H9 (cell line): ENCODE results near the gene LFNG. TPM values are rescaled to one million over a fixed set of nuclear protein-coding genes. Genes with fewer than 3 reads are reported as not detected.
A peak's percentile ranks its signal among the peaks of the same experiment; 100 is the strongest.

Experiments used
- DNase-seq: peaks from one replicate; pipeline ENCODE4 v3.0.0-alpha.2; 2017
- H2AFZ ChIP-seq: one replicate; pipeline ENCODE4 v1.6.1; 2013; ENCODE audit warnings: mild to moderate bottlenecking, low read length, control low read depth, moderate library complexity
- H2AK5ac ChIP-seq: 2 replicates; pipeline ENCODE4 v1.6.1; 2013; ENCODE audit warnings: low read length, control low read depth, mixed read lengths; ENCODE audit not compliant: insufficient read length
- H2BK120ac ChIP-seq: one replicate; pipeline ENCODE4 v1.6.1; 2013; ENCODE audit warnings: low read depth, mild to moderate bottlenecking, low read length, control low read depth, inconsistent platforms; ENCODE audit not compliant: poor library complexity, severe bottlenecking
- H2BK12ac ChIP-seq: 2 replicates; pipeline ENCODE4 v1.6.1; 2013; ENCODE audit warnings: low read length, control low read depth, mixed read lengths, low read depth; ENCODE audit not compliant: insufficient read length
- H2BK15ac ChIP-seq: 2 replicates; pipeline ENCODE4 v1.6.1; 2013; ENCODE audit warnings: low read depth, low read length, control low read depth
- H2BK20ac ChIP-seq: one replicate; pipeline ENCODE4 v1.6.1; 2013; ENCODE audit warnings: low read depth, mild to moderate bottlenecking, low read length, control low read depth, inconsistent platforms; ENCODE audit not compliant: poor library complexity, severe bottlenecking
- H2BK5ac ChIP-seq: 2 replicates; pipeline ENCODE4 v1.6.1; 2013; ENCODE audit warnings: low read length, control low read depth, mixed read lengths; ENCODE audit not compliant: insufficient read length
- H3K14ac ChIP-seq: 2 replicates; pipeline ENCODE4 v1.6.1; 2013; ENCODE audit warnings: low read length, control low read depth; ENCODE audit not compliant: insufficient read depth
- H3K18ac ChIP-seq: 2 replicates; pipeline ENCODE4 v1.6.1; 2013; ENCODE audit warnings: low read depth, mild to moderate bottlenecking, mixed read lengths, low read length, control low read depth; ENCODE audit not compliant: insufficient read length
- H3K23ac ChIP-seq: 2 replicates; pipeline ENCODE4 v1.6.1; 2013; ENCODE audit warnings: low read length, control low read depth, mixed read lengths, low read depth; ENCODE audit not compliant: insufficient read length
- H3K23me2 ChIP-seq: 2 replicates; pipeline ENCODE4 v1.6.1; 2013; ENCODE audit warnings: low read depth, mild to moderate bottlenecking, mixed read lengths, low read length, control low read depth; ENCODE audit not compliant: insufficient read length, poor library complexity, severe bottlenecking
- H3K27ac ChIP-seq: 2 replicates; pipeline ENCODE4 v1.5.1; 2013; ENCODE audit warnings: low read length, control low read depth, mixed read lengths, low read depth; ENCODE audit not compliant: insufficient read length
- H3K27me3 ChIP-seq: 2 replicates; pipeline ENCODE4 v1.6.1; 2013; ENCODE audit warnings: low read length, control low read depth, inconsistent platforms; ENCODE audit not compliant: insufficient read depth
- H3K4ac ChIP-seq: 2 replicates; pipeline ENCODE4 v1.6.1; 2013; ENCODE audit warnings: low read depth, mild to moderate bottlenecking, control low read depth, inconsistent platforms, low read length, moderate library complexity
- H3K4me1 ChIP-seq: 2 replicates; pipeline ENCODE4 v1.6.1; 2013; ENCODE audit warnings: low read length, control low read depth, inconsistent platforms; ENCODE audit not compliant: insufficient read depth
- H3K4me2 ChIP-seq: 2 replicates; pipeline ENCODE4 v1.6.1; 2013; ENCODE audit warnings: low read length, control low read depth, mixed read lengths; ENCODE audit not compliant: insufficient read length, insufficient read depth
- H3K56ac ChIP-seq: 2 replicates; pipeline ENCODE4 v1.6.1; 2013; ENCODE audit warnings: low read depth, mild to moderate bottlenecking, mixed read lengths, low read length, control low read depth; ENCODE audit not compliant: insufficient read length
- H3K79me1 ChIP-seq: 2 replicates; pipeline ENCODE4 v1.6.1; 2013; ENCODE audit warnings: low read depth, mild to moderate bottlenecking, moderate library complexity, low read length, control low read depth, inconsistent platforms; ENCODE audit not compliant: insufficient read depth, poor library complexity, severe bottlenecking
- H3K79me2 ChIP-seq: 2 replicates; pipeline ENCODE4 v1.6.1; 2013; ENCODE audit warnings: low read length, control low read depth, inconsistent platforms; ENCODE audit not compliant: insufficient read depth
- H3K9ac ChIP-seq: 2 replicates; pipeline ENCODE4 v1.6.1; 2013; ENCODE audit warnings: low read length, control low read depth, mixed read lengths; ENCODE audit not compliant: insufficient read length; ENCODE audit errors: extremely low read depth
- H3K9me3 ChIP-seq: one replicate; pipeline ENCODE4 v1.6.1; 2013; ENCODE audit warnings: low read depth, low read length, inconsistent platforms; ENCODE audit not compliant: control insufficient read depth
- H3T11ph ChIP-seq: one replicate; pipeline ENCODE4 v1.6.1; 2013; ENCODE audit warnings: mild to moderate bottlenecking, low read length, control low read depth, inconsistent platforms
- H4K20me1 ChIP-seq: one replicate; pipeline ENCODE4 v1.6.1; 2013; ENCODE audit not compliant: control insufficient read depth, insufficient read length, insufficient read depth
- H4K5ac ChIP-seq: 2 replicates; pipeline ENCODE4 v1.6.1; 2013; ENCODE audit warnings: low read depth, mild to moderate bottlenecking, mixed read lengths, low read length, control low read depth; ENCODE audit not compliant: insufficient read length
- H4K8ac ChIP-seq: replicated peaks from 2 replicates; pipeline ENCODE4 v1.6.1; 2013; ENCODE audit warnings: low read length, control low read depth, mixed read lengths, low read depth; ENCODE audit not compliant: insufficient read length
- H4K91ac ChIP-seq: 2 replicates; pipeline ENCODE4 v1.6.1; 2013; ENCODE audit warnings: low read depth, mild to moderate bottlenecking, moderate library complexity, mixed read lengths, low read length, control low read depth; ENCODE audit not compliant: insufficient read length
- H3K27ac Mint-ChIP-seq, 3 experiments: 2 replicates in 2 of 3; 3 replicates in 1 of 3; pipeline ENCODE4 v1.8.0; 2020 to 2021; ENCODE audit warnings: mixed read lengths in 3 of 3, mild to moderate bottlenecking in 1 of 3, moderate library complexity in 1 of 3
- H3K27me3 Mint-ChIP-seq: 2 replicates; pipeline ENCODE4 v1.8.0; 2021; ENCODE audit warnings: low read depth, mild to moderate bottlenecking, moderate library complexity, mixed read lengths
- H3K36me3 Mint-ChIP-seq, 3 experiments: 2 replicates in 2 of 3; 3 replicates in 1 of 3; pipeline ENCODE4 v1.8.0; 2020 to 2021; ENCODE audit warnings: low read depth in 3 of 3, mixed read lengths in 3 of 3; ENCODE audit not compliant: insufficient read depth in 1 of 3
- H3K4me1 Mint-ChIP-seq, 2 experiments: 2 replicates each; pipeline ENCODE4 v1.8.0; 2020; ENCODE audit warnings: mixed read lengths in 2 of 2
- H3K4me3 Mint-ChIP-seq, 2 experiments: 2 replicates in 1 of 2; 3 replicates in 1 of 2; pipeline ENCODE4 v1.8.0; 2020 to 2021; ENCODE audit warnings: mild to moderate bottlenecking in 2 of 2, mixed read lengths in 2 of 2, moderate library complexity in 1 of 2
- H3K9me3 Mint-ChIP-seq, 2 experiments: 2 replicates in 1 of 2; 3 replicates in 1 of 2; pipeline ENCODE4 v1.8.0; 2020; ENCODE audit warnings: mild to moderate bottlenecking in 2 of 2, mixed read lengths in 2 of 2, moderate library complexity in 1 of 2
- WGBS: extraction: QIAGEN DNeasy Blood & Tissue Kit; methylation state at CpG from one replicate; pipeline ENCODE4 v1.1.7; 2013; ENCODE audit warnings: missing lambda C conversion rate, low lambda C conversion rate, mixed read lengths; ENCODE audit not compliant: insufficient read length; ENCODE audit errors: extremely low coverage; 5-methylcytosine and 5-hydroxymethylcytosine counted together
- total RNA-seq: library from RNA; stranded (reverse); gene quantifications from 2 replicates; pipeline ENCODE4 v1.2.1, GENCODE V29; 2021
- TF ChIP-seq, protein P1 (sequence below): fragments of 200-600 bp; sonication (generic); conservative IDR thresholded peaks from 3 replicates; pipeline ENCODE4 v1.8.0; 2021; ENCODE audit warnings: antibody characterized with exemption, mild to moderate bottlenecking

The LFNG gene
- total RNA-seq, 1 experiment from 2014 or later = 52.9 TPM

DNA sequence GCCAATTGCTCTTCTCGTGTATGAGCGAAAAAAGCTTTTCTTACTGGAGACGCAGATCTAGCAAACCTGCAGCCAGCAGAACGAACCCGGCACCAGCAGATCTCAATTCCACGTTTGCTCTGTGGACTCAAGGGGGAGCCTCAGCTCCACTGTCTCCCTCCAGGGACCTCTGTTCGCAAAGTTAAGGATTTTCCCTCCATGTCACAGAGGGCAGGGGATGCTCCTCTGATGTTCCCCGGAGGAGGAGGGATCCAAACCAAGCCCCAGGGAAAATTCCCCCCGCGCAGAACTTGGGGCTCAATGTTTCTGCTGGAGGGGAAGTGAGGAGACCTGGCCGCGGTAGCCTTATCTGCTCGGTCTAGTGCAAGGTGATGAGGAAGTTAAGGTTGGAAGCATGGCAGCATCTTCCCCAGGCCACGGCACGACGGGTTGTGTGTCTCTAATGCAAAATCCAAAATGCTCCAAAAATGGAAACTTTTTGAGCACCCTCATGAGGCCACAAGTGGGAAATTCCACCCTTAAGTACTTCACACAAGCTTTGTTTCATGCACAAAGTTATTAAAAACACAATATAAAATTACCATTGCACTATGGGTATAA, 48.2 kb downstream of the LFNG start:
- no peak overlapping the region for H3K27ac ChIP-seq
- no peaks in the 10 kb centered on the region for H4K20me1 ChIP-seq
- H3K14ac ChIP-seq = no peak overlapping the region
- no CpG with 5 or more reads among the region's 16 CpGs for WGBS
- no peak overlapping the region for H2BK12ac ChIP-seq
- no peak overlapping the region for H2BK120ac ChIP-seq
- no peak overlapping the region for H3K9ac ChIP-seq
- no peak overlapping the region for H2BK20ac ChIP-seq
- H3K27ac Mint-ChIP-seq = no peak overlapping the region
- peaks cover 9 to 15% of the 10 kb centered on the region in 2 experiments for H3K4me1 Mint-ChIP-seq
- no peaks in the 10 kb centered on the region for H3K79me2 ChIP-seq
- no peak overlapping the region for H3K56ac ChIP-seq
- H4K5ac ChIP-seq = no peak overlapping the region
- H2AK5ac ChIP-seq = no peak overlapping the region
- H2BK5ac ChIP-seq = no peak overlapping the region
- no peaks in the 10 kb centered on the region for H3K4me1 ChIP-seq
- no peaks in the 10 kb centered on the region for H3K79me1 ChIP-seq
- H3K23ac ChIP-seq = no peak overlapping the region
- H2BK15ac ChIP-seq = no peak overlapping the region
- DNase-seq = peak; percentile 62
- H3K4me3 Mint-ChIP-seq = no peak overlapping the region
- no peak overlapping the region for H3K4me2 ChIP-seq
- no peaks in the 10 kb centered on the region for H3K9me3 ChIP-seq
- no peaks in the 10 kb centered on the region for H3K27me3 ChIP-seq
- no peak overlapping the region for H3T11ph ChIP-seq
- H3K27me3 Mint-ChIP-seq = no peaks in the 10 kb centered on the region
- TF ChIP-seq, protein P1, sequence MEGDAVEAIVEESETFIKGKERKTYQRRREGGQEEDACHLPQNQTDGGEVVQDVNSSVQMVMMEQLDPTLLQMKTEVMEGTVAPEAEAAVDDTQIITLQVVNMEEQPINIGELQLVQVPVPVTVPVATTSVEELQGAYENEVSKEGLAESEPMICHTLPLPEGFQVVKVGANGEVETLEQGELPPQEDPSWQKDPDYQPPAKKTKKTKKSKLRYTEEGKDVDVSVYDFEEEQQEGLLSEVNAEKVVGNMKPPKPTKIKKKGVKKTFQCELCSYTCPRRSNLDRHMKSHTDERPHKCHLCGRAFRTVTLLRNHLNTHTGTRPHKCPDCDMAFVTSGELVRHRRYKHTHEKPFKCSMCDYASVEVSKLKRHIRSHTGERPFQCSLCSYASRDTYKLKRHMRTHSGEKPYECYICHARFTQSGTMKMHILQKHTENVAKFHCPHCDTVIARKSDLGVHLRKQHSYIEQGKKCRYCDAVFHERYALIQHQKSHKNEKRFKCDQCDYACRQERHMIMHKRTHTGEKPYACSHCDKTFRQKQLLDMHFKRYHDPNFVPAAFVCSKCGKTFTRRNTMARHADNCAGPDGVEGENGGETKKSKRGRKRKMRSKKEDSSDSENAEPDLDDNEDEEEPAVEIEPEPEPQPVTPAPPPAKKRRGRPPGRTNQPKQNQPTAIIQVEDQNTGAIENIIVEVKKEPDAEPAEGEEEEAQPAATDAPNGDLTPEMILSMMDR = peak; percentile 75
- H3K18ac ChIP-seq = no peak overlapping the region
- no peaks in the 10 kb centered on the region for H3K23me2 ChIP-seq
- H3K4ac ChIP-seq = no peak overlapping the region
- H3K9me3 Mint-ChIP-seq = no peaks in the 10 kb centered on the region
- no peak overlapping the region for H4K91ac ChIP-seq
- H2AFZ ChIP-seq = no peak overlapping the region
- no peak overlapping the region for H4K8ac ChIP-seq
- H3K36me3 Mint-ChIP-seq = peaks cover 0 to 5% (median 2%) of the 10 kb centered on the region in 3 experiments; a peak in 3 of 7 replicates
